Hair follicle dermal papilla cell (primary cell): Measurements from ENCODE around the gene DICER1. TPM values are rescaled to one million over a fixed set of nuclear protein-coding genes. Genes with fewer than 3 reads are reported as not detected.

Experiments used
- small RNA-seq: library from RNA; depleted of rRNA; stranded (forward); fragments of <200 nt; gene quantifications from one replicate; pipeline ENCODE3, GENCODE V24; 2012
- total RNA-seq: library from RNA; depleted of rRNA; stranded (reverse); fragments of >200 nt; gene quantifications from 2 replicates; pipeline ENCODE4 v1.2.3, GENCODE V29; 2012

Gene DICER1, protein sequence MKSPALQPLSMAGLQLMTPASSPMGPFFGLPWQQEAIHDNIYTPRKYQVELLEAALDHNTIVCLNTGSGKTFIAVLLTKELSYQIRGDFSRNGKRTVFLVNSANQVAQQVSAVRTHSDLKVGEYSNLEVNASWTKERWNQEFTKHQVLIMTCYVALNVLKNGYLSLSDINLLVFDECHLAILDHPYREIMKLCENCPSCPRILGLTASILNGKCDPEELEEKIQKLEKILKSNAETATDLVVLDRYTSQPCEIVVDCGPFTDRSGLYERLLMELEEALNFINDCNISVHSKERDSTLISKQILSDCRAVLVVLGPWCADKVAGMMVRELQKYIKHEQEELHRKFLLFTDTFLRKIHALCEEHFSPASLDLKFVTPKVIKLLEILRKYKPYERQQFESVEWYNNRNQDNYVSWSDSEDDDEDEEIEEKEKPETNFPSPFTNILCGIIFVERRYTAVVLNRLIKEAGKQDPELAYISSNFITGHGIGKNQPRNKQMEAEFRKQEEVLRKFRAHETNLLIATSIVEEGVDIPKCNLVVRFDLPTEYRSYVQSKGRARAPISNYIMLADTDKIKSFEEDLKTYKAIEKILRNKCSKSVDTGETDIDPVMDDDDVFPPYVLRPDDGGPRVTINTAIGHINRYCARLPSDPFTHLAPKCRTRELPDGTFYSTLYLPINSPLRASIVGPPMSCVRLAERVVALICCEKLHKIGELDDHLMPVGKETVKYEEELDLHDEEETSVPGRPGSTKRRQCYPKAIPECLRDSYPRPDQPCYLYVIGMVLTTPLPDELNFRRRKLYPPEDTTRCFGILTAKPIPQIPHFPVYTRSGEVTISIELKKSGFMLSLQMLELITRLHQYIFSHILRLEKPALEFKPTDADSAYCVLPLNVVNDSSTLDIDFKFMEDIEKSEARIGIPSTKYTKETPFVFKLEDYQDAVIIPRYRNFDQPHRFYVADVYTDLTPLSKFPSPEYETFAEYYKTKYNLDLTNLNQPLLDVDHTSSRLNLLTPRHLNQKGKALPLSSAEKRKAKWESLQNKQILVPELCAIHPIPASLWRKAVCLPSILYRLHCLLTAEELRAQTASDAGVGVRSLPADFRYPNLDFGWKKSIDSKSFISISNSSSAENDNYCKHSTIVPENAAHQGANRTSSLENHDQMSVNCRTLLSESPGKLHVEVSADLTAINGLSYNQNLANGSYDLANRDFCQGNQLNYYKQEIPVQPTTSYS (N-terminal part only)
- total RNA-seq: 53.2 and 61.4 TPM in 2 replicates

DNA sequence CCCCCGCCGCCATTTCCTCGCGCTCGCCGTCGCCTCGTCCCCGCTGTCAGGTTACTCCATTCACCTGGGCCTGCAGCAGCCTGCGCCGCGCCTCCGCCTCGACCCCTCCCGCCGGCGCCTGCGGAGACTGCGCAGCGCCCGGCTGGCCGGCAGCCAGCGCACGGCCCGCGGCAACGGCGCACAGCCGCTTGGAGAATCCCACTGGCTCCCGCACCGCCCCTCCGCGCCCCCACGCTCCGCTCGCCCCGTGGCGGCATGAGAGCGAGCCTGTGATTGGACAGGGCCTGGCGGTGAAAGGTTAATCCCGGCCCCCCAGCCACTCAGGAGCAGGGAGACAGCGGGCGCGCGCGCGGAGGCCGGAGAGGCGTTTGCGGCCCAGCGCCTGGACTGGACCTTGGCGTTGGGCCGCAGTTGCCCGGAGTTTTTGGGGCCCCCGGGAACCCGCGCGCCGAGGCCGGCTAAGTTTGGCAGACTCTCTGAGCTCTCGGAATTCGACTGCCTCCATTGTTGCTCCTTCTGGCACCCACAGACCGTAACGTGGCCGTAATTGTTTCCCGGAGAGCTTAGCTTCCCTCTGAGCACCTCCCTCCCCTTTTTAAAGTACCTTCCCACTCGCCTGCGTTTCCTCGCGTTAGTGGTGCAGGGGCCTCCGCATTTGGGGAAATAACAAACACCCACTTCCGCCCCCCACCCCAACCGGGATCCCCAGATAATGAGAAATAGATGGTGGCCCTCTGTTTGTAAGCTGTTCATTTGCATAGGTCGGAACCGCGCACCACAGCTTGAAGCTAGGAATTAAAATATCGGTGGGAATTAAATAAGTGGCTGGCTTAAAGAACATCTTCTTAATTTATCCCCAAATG lies at the start of gene DICER1:
Gene DICER1 (minus strand): TSS at position 203 of the 863 bp plus-strand sequence. CDS start 24,071 bp downstream, outside the sequence.

Small RNA genes within 50 kb of the gene (small RNA-seq; reads per million reads assigned to genes)
- 1.9 reads per million, percentile 44 among the genes with 10 or more reads in this experiment for gene MIR3173

Other genes with a start within 250 kb of the DICER1 start
- gene CLMN, start 162.4 kb upstream of the DICER1 start, total RNA-seq: 2.1 and 2.7 TPM in 2 replicates